ENCODE results near the gene RNF157. TPM values are rescaled to one million over a fixed set of nuclear protein-coding genes. Genes with fewer than 3 reads are reported as not detected.
"Not testable (repeated sequence)": the region's sequence is repeated elsewhere in the genome, so short reads cannot be mapped to it uniquely, and the experiment has no call there.

RNF157 gene
- total RNA-seq, 1 experiment from 2014 or later = 4.0 TPM

DNA sequence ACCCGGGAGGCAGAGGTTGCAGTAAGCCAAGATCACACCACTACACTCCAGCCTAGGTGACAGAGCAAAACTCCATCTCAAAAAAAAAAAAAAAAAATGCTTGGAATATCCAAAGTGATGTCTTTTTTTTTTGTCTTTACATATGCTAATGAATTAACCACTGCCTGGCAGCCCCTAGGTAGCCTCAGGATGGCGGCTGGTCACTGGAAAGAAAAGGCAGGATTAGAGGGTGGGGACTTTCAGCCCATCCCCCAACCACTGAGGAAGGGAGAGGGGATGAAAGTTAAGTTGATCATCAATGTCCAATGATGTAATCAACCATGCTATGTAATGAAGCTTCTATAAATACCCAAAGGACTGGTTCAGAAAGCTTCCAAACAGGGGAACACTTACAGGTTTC is 26.8 kb downstream of the RNF157 start:
- intact Hi-C loops (cut with micrococcal nuclease; ENCODE audit: unreplicated experiment) = no loop called here
- in situ Hi-C loops (cut with HindIII; ENCODE audit: low pct_unique_long_range_greater_than_20kb, low sequenced_read_pairs) = no loop called here
- H3K27ac ChIP-seq (ENCODE audit: low read length) = no peak overlapping the region
- TF ChIP-seq TCF7L2 (IDR thresholded peaks at IDR 0.05; ENCODE audit: low read depth, low read length) = no peak
- no TSS peak for BruUV-seq (replicated peaks)
- no peak overlapping the region for H3K4me3 ChIP-seq (ENCODE audit: low read depth in 2 of 2, low read length in 2 of 2)
- ChIA-PET POLR2A (no interaction called here), CTCF (interaction anchor here (0.6 kb wide), 1 partner anchor 104 kb away, joined by 4 read pairs; no protein-coding TSS in a partner anchor)
- no peaks in the 10 kb centered on the region for H3K4me1 ChIP-seq (ENCODE audit: control insufficient read depth, insufficient read depth, low read length)
- DNase-seq (ENCODE audit: low read depth, low spot score) (no peak), ATAC-seq (no peak)
- H3K9me3 ChIP-seq (ENCODE audit: control insufficient read depth, insufficient read depth, low read depth, low read length) = no peaks in the 10 kb centered on the region
- no peaks in the 10 kb centered on the region for H3K36me3 ChIP-seq (ENCODE audit: control insufficient read depth, insufficient read depth, low read length)
- H3K27me3 ChIP-seq (ENCODE audit: control insufficient read depth, insufficient read depth, low read length) = no peaks in the 10 kb centered on the region

DNA sequence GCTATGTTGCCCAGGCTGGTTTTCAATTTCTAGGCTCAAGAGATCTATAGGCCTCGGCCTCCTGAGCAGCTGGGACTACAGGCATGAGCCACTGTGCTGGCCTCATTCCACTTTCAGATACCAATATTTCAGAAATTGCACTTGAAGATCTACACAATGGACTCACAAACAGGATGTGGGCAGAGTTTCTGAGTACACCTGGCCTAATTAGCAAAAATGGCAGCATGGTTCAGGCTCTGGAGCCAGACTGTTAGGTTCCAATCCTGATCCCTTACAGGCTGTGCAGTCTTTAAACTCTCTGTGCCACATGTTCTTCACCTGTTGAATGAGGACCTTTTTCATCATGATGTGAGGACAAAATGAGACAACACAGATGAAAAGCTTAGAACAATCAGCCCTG is 32.2 kb downstream of the RNF157 start:
- ATAC-seq = no peak
- TF ChIP-seq TCF7L2 (IDR thresholded peaks at IDR 0.05; ENCODE audit: low read depth, low read length) (no peak), POLR2AphosphoS5 (IDR thresholded peaks at IDR 0.05; ENCODE audit: low read depth, low read length) (no peak)
- TF ChIP-seq, protein P1, sequence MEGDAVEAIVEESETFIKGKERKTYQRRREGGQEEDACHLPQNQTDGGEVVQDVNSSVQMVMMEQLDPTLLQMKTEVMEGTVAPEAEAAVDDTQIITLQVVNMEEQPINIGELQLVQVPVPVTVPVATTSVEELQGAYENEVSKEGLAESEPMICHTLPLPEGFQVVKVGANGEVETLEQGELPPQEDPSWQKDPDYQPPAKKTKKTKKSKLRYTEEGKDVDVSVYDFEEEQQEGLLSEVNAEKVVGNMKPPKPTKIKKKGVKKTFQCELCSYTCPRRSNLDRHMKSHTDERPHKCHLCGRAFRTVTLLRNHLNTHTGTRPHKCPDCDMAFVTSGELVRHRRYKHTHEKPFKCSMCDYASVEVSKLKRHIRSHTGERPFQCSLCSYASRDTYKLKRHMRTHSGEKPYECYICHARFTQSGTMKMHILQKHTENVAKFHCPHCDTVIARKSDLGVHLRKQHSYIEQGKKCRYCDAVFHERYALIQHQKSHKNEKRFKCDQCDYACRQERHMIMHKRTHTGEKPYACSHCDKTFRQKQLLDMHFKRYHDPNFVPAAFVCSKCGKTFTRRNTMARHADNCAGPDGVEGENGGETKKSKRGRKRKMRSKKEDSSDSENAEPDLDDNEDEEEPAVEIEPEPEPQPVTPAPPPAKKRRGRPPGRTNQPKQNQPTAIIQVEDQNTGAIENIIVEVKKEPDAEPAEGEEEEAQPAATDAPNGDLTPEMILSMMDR (IDR thresholded peaks at IDR 0.05) = no peak
- in situ Hi-C loops (cut with HindIII; ENCODE audit: low pct_unique_long_range_greater_than_20kb, low sequenced_read_pairs) = no loop called here
- DNase-seq (ENCODE audit: low read depth, low spot score) = no peak
- H3K9me3 ChIP-seq (ENCODE audit: control insufficient read depth, insufficient read depth, low read depth, low read length) = no peaks in the 10 kb centered on the region
- no peak overlapping the region for H3K27ac ChIP-seq (ENCODE audit: low read length)
- no peak overlapping the region for H3K4me3 ChIP-seq (ENCODE audit: low read depth in 2 of 2, low read length in 2 of 2)
- intact Hi-C loops (cut with micrococcal nuclease; ENCODE audit: unreplicated experiment) = no loop called here
- no peaks in the 10 kb centered on the region for H3K27me3 ChIP-seq (ENCODE audit: control insufficient read depth, insufficient read depth, low read length)
- H3K36me3 ChIP-seq (ENCODE audit: control insufficient read depth, insufficient read depth, low read length) = no peaks in the 10 kb centered on the region
- ChIA-PET CTCF (interaction anchor here (0.6 kb wide), 1 partner anchor 26 kb away, joined by 6 read pairs; no protein-coding TSS in a partner anchor), POLR2A (no interaction called here)
- H3K4me1 ChIP-seq (ENCODE audit: control insufficient read depth, insufficient read depth, low read length) = no peaks in the 10 kb centered on the region
- BruUV-seq (replicated peaks) = no TSS peak

DNA sequence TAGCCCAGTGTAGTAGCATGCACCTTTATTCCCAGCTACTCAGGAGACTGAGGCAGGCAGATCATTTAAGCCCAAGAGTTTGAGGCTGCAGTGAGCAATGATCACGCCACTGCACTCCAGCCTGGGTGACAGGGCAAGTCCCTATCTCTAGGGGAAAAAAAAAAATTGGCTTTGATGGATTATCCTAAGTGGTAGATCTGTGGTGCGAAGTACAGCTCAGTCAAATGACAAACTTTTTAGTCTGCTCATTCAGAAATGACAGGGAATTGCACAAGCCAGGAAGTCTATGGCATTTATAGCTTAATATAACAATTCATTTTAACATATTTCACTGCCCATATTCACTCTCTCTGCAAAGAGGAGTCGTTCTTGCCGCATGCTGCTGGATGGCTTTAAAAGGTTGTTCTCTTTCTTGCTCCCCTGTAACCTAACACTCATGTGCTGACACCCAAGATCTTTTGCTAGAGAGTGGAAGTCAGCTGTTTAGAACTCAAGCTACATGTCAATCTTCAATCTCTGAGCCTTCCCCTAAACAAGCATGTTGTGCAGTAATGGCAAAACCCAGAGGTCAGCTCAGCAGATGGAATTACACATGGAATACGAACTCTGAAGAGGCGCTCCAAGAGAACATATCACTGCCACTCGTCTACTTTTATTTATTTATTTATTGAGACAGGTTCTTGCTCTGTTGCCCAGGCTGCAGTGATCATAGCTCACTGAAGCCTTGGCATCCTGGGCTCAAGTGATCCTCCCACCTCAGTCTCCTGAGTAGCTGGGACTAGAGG is 32.8 kb downstream of the RNF157 start:
- intact Hi-C loops (cut with micrococcal nuclease; ENCODE audit: unreplicated experiment) = no loop called here
- BruUV-seq (replicated peaks) = no TSS peak
- DNase-seq (ENCODE audit: low read depth, low spot score) (no peak), ATAC-seq (no peak; the same call in 1 of the 2 replicates)
- no peaks in the 10 kb centered on the region for H3K27me3 ChIP-seq (ENCODE audit: control insufficient read depth, insufficient read depth, low read length)
- POLR2A ChIA-PET = interaction anchor here (0.6 kb wide), 1 partner anchor 268 kb away, joined by 3 read pairs; no protein-coding TSS in a partner anchor
- no peaks in the 10 kb centered on the region for H3K4me1 ChIP-seq (ENCODE audit: control insufficient read depth, insufficient read depth, low read length)
- no peaks in the 10 kb centered on the region for H3K36me3 ChIP-seq (ENCODE audit: control insufficient read depth, insufficient read depth, low read length)
- no peak for TF ChIP-seq SIN3A (IDR thresholded peaks at IDR 0.05; ENCODE audit: borderline replicate concordance, insufficient read depth, low read depth, low read length)
- TF ChIP-seq, protein P1 (IDR thresholded peaks at IDR 0.05) = no peak
- TF ChIP-seq POLR2AphosphoS5 (IDR thresholded peaks at IDR 0.05; ENCODE audit: low read depth, low read length) = no peak
- TF ChIP-seq TCF7L2 (IDR thresholded peaks at IDR 0.05; ENCODE audit: low read depth, low read length) = no peak
- TF ChIP-seq, protein P2, sequence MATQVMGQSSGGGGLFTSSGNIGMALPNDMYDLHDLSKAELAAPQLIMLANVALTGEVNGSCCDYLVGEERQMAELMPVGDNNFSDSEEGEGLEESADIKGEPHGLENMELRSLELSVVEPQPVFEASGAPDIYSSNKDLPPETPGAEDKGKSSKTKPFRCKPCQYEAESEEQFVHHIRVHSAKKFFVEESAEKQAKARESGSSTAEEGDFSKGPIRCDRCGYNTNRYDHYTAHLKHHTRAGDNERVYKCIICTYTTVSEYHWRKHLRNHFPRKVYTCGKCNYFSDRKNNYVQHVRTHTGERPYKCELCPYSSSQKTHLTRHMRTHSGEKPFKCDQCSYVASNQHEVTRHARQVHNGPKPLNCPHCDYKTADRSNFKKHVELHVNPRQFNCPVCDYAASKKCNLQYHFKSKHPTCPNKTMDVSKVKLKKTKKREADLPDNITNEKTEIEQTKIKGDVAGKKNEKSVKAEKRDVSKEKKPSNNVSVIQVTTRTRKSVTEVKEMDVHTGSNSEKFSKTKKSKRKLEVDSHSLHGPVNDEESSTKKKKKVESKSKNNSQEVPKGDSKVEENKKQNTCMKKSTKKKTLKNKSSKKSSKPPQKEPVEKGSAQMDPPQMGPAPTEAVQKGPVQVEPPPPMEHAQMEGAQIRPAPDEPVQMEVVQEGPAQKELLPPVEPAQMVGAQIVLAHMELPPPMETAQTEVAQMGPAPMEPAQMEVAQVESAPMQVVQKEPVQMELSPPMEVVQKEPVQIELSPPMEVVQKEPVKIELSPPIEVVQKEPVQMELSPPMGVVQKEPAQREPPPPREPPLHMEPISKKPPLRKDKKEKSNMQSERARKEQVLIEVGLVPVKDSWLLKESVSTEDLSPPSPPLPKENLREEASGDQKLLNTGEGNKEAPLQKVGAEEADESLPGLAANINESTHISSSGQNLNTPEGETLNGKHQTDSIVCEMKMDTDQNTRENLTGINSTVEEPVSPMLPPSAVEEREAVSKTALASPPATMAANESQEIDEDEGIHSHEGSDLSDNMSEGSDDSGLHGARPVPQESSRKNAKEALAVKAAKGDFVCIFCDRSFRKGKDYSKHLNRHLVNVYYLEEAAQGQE (IDR thresholded peaks at IDR 0.05; ENCODE audit: insufficient read depth in 1 of 2, low read depth in 2 of 2, low read length in 1 of 2) = no peak
- CTCF ChIA-PET = no interaction called here
- H3K27ac ChIP-seq (ENCODE audit: low read length) = no peak overlapping the region
- H3K9me3 ChIP-seq (ENCODE audit: control insufficient read depth, insufficient read depth, low read depth, low read length) = no peaks in the 10 kb centered on the region
- no peak overlapping the region for H3K4me3 ChIP-seq (ENCODE audit: low read depth in 2 of 2, low read length in 2 of 2)
- in situ Hi-C loops (cut with HindIII; ENCODE audit: low pct_unique_long_range_greater_than_20kb, low sequenced_read_pairs) = no loop called here

DNA sequence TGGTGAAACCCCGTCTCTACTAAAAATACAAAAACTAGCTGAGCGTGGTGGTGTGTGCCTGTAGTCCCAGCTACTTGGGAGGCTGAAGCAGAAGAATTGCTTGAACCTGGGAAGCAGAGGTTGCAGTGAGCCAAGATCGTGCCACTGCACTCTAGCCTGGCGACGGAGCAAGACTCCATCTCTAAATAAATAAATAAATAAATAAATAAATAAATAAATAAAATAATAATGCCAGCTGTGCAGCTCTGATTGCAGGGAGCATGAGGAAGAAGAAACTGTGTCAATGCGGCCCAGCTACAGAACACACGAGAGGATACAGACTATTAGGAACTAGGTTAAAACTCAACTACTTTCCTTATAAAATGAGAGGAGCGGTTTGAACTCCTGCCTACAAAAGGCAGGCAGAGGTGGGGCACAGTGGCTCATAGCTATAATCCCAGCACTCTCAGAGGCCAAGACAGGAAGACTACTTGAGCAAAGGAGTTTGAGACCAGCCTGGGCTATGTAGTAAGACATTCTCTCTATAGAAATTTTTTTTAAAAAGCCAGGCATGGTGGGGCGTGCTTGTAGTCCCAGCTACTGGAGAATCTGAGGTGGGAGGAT is 34.6 kb downstream of the RNF157 start:
- DNase-seq (ENCODE audit: low read depth, low spot score); H3K27ac ChIP-seq (ENCODE audit: low read length); H3K4me1 ChIP-seq (ENCODE audit: control insufficient read depth, insufficient read depth, low read length); H3K9me3 ChIP-seq (ENCODE audit: control insufficient read depth, insufficient read depth, low read depth, low read length); H3K4me3 ChIP-seq (ENCODE audit: low read depth in 2 of 2, low read length in 2 of 2); H3K36me3 ChIP-seq (ENCODE audit: control insufficient read depth, insufficient read depth, low read length); BruUV-seq (replicated peaks); H3K27me3 ChIP-seq (ENCODE audit: control insufficient read depth, insufficient read depth, low read length); in situ Hi-C loops (cut with HindIII; ENCODE audit: low pct_unique_long_range_greater_than_20kb, low sequenced_read_pairs); ATAC-seq; intact Hi-C loops (cut with micrococcal nuclease; ENCODE audit: unreplicated experiment): not testable (repeated sequence)
- CTCF ChIA-PET = interaction anchor here (0.6 kb wide), 1 partner anchor 74 kb away, joined by 3 read pairs; no protein-coding TSS in a partner anchor
- POLR2A ChIA-PET = interaction anchor here (0.5 to 0.6 kb wide), 2 partner anchors 37 to 920 kb away, joined by 4 read pairs; no protein-coding TSS in a partner anchor

Measured in Panc1 (cell line).